Measurements from ENCODE around the gene TCL1B.

Gene TCL1B

DNA sequence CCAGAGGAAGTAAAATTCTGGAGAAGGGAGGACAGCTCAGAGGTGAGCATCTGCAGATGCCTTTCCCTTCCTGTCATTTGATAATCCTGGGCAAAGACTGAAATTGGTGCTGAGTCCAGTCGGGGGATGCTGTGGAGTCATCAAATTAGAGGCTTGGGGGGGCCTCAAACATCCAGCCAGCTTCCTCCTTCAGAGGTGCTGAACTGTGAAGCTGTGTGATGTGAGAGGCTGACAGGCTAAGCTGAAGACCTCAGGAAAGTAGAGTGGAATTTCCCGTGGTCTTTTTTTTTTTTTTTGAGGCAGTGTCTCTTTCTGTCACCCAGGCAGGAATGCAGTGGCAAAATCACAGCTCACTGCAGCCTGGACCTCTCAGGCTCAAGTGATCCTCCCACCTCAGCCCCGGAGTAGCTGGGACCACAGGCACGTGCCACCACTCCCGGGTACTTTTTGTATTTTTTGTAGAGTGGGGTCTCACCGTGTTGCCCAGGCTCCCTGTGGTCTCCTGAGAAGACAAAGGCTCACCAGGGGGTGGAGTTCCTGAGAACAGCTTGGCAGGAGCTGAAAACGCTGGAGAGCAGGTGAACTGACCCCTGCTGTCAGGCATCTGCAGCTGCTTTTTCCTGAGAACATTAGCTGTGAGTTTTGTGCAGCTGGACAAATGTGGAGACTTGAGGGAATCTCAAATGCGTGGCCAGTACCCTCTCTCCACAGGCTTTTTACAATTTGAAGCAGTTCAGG, 6.1 kb upstream of the TCL1B start:
- in situ Hi-C loops (cut with MboI; ENCODE audit: low sequenced_read_pairs): no loop called here
- Histone ChIP-seq H3K9me3 (no peaks in the 10 kb centered on the region), H3K4me1 (peaks cover 10% of the 10 kb centered on the region), H3K4me3 (no peak overlapping the region), H3K36me3 (replicated peaks) (no peaks in the 10 kb centered on the region), H3K27me3 (ENCODE audit: low read depth) (no peaks in the 10 kb centered on the region)
- DNase-seq (ENCODE audit: low spot score in 2 of 2): peak in 1 of 2 experiments; percentile 51

- in situ Hi-C loops (cut with MboI; ENCODE audit: low sequenced_read_pairs): no loop called here
- peaks cover 10% of the 10 kb centered on the region for H3K4me1 ChIP-seq
- no peaks in the 10 kb centered on the region for H3K27me3 ChIP-seq (ENCODE audit: low read depth)
- no peaks in the 10 kb centered on the region for H3K9me3 ChIP-seq
- H3K36me3 ChIP-seq (replicated peaks): no peaks in the 10 kb centered on the region
- no peak overlapping the region for H3K4me3 ChIP-seq
- no peak for DNase-seq (ENCODE audit: low spot score in 2 of 2)
Observed at GRCh38 chr14:95681153-95681552, 5.1 kb upstream of the TCL1B start.

DNA sequence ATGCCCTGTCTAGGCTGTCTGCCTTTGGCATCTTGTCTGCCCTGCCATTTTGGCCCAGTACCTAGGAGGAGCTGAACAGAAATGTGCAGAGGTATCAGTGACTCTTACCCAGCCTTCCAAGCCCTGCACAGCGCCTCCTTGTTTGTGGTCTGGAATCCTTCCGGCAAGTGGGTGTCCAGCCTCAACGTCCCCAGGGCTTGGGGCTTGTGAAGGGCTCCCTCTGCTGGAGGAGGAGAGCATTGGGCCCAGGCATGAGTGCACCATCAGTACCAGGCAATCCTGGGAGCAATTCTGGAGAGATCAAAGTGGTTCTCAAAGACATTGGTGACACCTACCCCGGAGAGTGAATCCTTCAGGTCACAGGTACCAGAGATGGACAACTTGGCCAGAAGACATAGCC, 2.4 kb upstream of the TCL1B start:
- DNase-seq (ENCODE audit: low spot score in 2 of 2): peak; percentile 19 to 65
- Histone ChIP-seq H3K9me3 (no peaks in the 10 kb centered on the region), H3K4me1 (peaks cover 3% of the 10 kb centered on the region; the same call in 1 of the 2 replicates), H3K4me3 (no peak overlapping the region), H3K27me3 (ENCODE audit: low read depth) (no peaks in the 10 kb centered on the region), H3K36me3 (replicated peaks) (no peaks in the 10 kb centered on the region)
- in situ Hi-C loops (cut with MboI; ENCODE audit: low sequenced_read_pairs): no loop called here

- in situ Hi-C loops (cut with MboI; ENCODE audit: low sequenced_read_pairs): no loop called here
- H3K4me1 ChIP-seq: peaks cover 3% of the 10 kb centered on the region; the same call in 1 of the 2 replicates
- H3K9me3 ChIP-seq: no peaks in the 10 kb centered on the region
- H3K36me3 ChIP-seq (replicated peaks): no peaks in the 10 kb centered on the region
- H3K4me3 ChIP-seq: no peak overlapping the region
- no peak for DNase-seq (ENCODE audit: low spot score in 2 of 2)
- H3K27me3 ChIP-seq (ENCODE audit: low read depth): no peaks in the 10 kb centered on the region
Observed at GRCh38 chr14:95686935-95687334, 709 bp downstream of the TCL1B start.

- DNase-seq (ENCODE audit: low spot score in 2 of 2): no peak
- H3K4me3 ChIP-seq: no peak overlapping the region
- H3K36me3 ChIP-seq (replicated peaks): no peaks in the 10 kb centered on the region
- in situ Hi-C loops (cut with MboI; ENCODE audit: low sequenced_read_pairs): no loop called here
- no peaks in the 10 kb centered on the region for H3K27me3 ChIP-seq (ENCODE audit: low read depth)
- no peaks in the 10 kb centered on the region for H3K9me3 ChIP-seq
- H3K4me1 ChIP-seq: no peaks in the 10 kb centered on the region
Observed at GRCh38 chr14:95689441-95689840, 3.2 kb downstream of the TCL1B start.

DNA sequence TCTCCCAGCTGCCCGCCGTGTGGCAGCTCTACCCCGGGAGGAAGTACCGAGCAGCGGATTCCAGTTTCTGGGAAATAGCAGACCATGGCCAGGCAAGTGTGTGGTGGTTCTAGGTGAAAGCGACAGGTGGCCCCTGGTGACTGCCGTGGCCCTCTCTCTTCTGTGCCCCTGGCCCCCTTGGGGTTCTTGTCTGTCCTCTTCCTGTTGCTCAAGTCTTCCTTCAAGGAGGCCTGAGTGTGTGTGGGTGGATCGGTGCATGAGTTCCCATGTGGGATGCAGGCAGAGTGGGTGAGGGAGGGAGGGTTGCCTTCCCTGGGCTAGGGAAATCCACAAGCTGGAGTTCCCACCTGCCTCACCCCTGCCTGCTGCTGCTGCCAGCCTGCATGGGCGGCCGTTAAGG, 4.6 kb downstream of the TCL1B start:
- no peak overlapping the region for H3K4me3 ChIP-seq
- in situ Hi-C loops (cut with MboI; ENCODE audit: low sequenced_read_pairs): no loop called here
- no peaks in the 10 kb centered on the region for H3K27me3 ChIP-seq (ENCODE audit: low read depth)

GRCh38 chr14:95691591-95691990, 5.4 kb downstream of the TCL1B start:
- Histone ChIP-seq H3K9me3 (no peaks in the 10 kb centered on the region), H3K27me3 (ENCODE audit: low read depth) (no peaks in the 10 kb centered on the region), H3K4me3 (no peak overlapping the region), H3K36me3 (replicated peaks) (no peaks in the 10 kb centered on the region), H3K4me1 (no peaks in the 10 kb centered on the region)
- in situ Hi-C loops (cut with MboI; ENCODE audit: low sequenced_read_pairs): no loop called here
- no peak for DNase-seq (ENCODE audit: low spot score in 2 of 2)

More for the DNA sequence above, 4.6 kb downstream of the TCL1B start:
- Histone ChIP-seq H3K4me1 (no peaks in the 10 kb centered on the region), H3K36me3 (replicated peaks) (no peaks in the 10 kb centered on the region), H3K9me3 (no peaks in the 10 kb centered on the region)
- DNase-seq (ENCODE audit: low spot score in 2 of 2): no peak

DNA sequence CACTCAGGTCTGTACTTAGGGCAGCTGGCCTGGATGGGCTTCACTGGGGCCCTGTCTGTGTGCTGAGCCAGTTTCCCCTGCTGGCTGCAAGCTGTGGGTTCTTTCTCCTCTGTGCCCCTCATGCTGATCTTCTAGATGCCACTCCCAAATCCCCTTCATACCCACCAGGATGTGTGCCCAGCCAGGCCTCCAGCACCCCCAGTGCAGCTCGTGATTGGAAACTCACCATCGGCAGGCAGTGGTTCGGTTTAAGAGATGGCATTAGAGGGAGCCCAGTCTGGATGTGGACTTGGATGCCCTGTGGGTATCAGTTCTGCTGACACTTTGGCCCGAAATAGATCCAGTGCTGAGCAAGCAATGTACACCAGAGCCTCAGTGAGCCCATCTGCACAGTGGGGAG, 5.9 kb downstream of the TCL1B start:
- Histone ChIP-seq H3K4me1 (no peaks in the 10 kb centered on the region), H3K27me3 (ENCODE audit: low read depth) (no peaks in the 10 kb centered on the region), H3K4me3 (no peak overlapping the region), H3K36me3 (replicated peaks) (no peaks in the 10 kb centered on the region), H3K9me3 (no peaks in the 10 kb centered on the region)
- in situ Hi-C loops (cut with MboI; ENCODE audit: low sequenced_read_pairs): no loop called here
- DNase-seq (ENCODE audit: low spot score in 2 of 2): no peak

DNA sequence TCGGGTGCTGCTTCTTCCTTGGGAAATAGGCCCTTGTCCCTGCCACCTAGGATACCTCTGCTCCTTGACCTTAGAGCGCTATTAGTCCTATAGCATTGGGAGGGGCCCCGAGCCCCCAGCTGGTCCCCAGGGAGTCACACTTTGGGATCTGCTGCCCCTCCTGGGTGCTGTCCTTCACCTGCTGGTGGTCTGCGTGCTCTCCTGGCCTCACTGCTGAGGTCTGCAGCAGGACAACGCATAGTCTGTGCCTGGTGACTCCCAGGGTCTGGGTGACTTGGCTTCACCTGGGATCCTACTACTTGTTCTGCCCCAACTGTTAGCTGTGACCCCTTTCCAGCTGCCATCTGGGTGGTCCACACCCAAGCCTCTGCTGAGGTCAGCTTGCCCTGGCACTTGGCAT, 8.8 kb downstream of the TCL1B start:
- H3K36me3 ChIP-seq (replicated peaks): no peaks in the 10 kb centered on the region
- in situ Hi-C loops (cut with MboI; ENCODE audit: low sequenced_read_pairs): no loop called here
- no peaks in the 10 kb centered on the region for H3K9me3 ChIP-seq
- no peaks in the 10 kb centered on the region for H3K27me3 ChIP-seq (ENCODE audit: low read depth)
- peaks cover 5% of the 10 kb centered on the region for H3K4me1 ChIP-seq
- DNase-seq (ENCODE audit: low spot score in 2 of 2): no peak
- no peak overlapping the region for H3K4me3 ChIP-seq

DNA sequence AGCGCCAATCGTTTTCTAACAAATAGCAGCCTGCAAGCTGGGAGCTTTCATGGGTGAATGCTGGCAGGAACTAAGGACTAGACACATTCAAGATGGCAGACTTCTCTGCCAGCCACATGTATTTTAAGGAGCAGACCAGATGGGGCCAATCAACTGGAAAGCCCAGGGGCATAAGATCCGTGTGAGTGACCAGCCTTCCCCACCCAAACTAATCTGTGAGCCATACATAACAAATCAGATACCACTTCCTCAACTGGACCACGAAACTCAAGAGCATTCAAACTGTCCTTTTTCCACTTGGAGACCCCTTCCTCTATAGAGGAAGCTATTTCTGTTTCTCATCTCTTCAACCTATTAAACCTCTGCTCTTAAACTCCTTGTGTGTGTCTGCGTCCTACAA, 9.7 kb downstream of the TCL1B start:
- no peak overlapping the region for H3K4me3 ChIP-seq
- no peaks in the 10 kb centered on the region for H3K36me3 ChIP-seq (replicated peaks)
- in situ Hi-C loops (cut with MboI; ENCODE audit: low sequenced_read_pairs): no loop called here
- H3K9me3 ChIP-seq: no peaks in the 10 kb centered on the region
- no peak for DNase-seq (ENCODE audit: low spot score in 2 of 2)
- H3K4me1 ChIP-seq: peaks cover 13% of the 10 kb centered on the region
- no peaks in the 10 kb centered on the region for H3K27me3 ChIP-seq (ENCODE audit: low read depth)

- Histone ChIP-seq H3K9me3 (no peaks in the 10 kb centered on the region), H3K4me3 (no peak overlapping the region), H3K27me3 (ENCODE audit: low read depth) (no peaks in the 10 kb centered on the region), H3K36me3 (replicated peaks) (no peaks in the 10 kb centered on the region), H3K4me1 (peaks cover 21% of the 10 kb centered on the region)
- no peak for DNase-seq (ENCODE audit: low spot score in 2 of 2)
- in situ Hi-C loops (cut with MboI; ENCODE audit: low sequenced_read_pairs): no loop called here
Observed at GRCh38 chr14:95696741-95697140, 10.5 kb downstream of the TCL1B start.

GRCh38 chr14:95697764-95698163, 11.5 kb downstream of the TCL1B start:
- no peaks in the 10 kb centered on the region for H3K36me3 ChIP-seq (replicated peaks)
- H3K4me1 ChIP-seq: peaks cover 27% of the 10 kb centered on the region
- no peaks in the 10 kb centered on the region for H3K27me3 ChIP-seq (ENCODE audit: low read depth)
- no peak for DNase-seq (ENCODE audit: low spot score in 2 of 2)
- H3K4me3 ChIP-seq: no peak overlapping the region
- in situ Hi-C loops (cut with MboI; ENCODE audit: low sequenced_read_pairs): no loop called here
- no peaks in the 10 kb centered on the region for H3K9me3 ChIP-seq

- Histone ChIP-seq H3K36me3 (replicated peaks) (no peaks in the 10 kb centered on the region), H3K27me3 (ENCODE audit: low read depth) (no peaks in the 10 kb centered on the region), H3K4me1 (peaks cover 27% of the 10 kb centered on the region), H3K4me3 (no peak overlapping the region), H3K9me3 (no peaks in the 10 kb centered on the region)
- in situ Hi-C loops (cut with MboI; ENCODE audit: low sequenced_read_pairs): no loop called here
- DNase-seq (ENCODE audit: low spot score in 2 of 2): no peak
Observed at GRCh38 chr14:95698287-95698686, 12.1 kb downstream of the TCL1B start.

DNA sequence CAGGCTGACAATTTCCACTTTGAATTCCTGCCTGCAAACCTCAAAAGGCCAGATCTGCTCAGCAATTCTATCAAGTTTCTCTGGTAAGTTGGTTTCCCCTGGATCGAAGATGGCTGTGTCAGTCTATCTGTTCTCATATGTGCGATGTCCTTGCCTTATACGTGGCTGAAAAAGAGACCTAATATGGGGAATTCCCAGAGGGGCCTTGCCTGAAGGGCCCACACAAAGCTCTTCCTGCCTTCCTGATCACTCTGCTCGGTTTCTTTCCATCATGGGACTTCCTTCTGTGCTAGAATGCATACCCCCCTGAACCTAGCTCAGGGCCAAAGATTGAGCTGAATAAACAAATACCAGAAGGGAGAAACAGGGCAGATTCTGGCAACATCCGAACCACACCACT, 13.2 kb downstream of the TCL1B start:
- peaks cover 27% of the 10 kb centered on the region for H3K4me1 ChIP-seq
- H3K36me3 ChIP-seq (replicated peaks): no peaks in the 10 kb centered on the region
- in situ Hi-C loops (cut with MboI; ENCODE audit: low sequenced_read_pairs): no loop called here
- H3K9me3 ChIP-seq: no peaks in the 10 kb centered on the region
- H3K27me3 ChIP-seq (ENCODE audit: low read depth): peaks cover 8% of the 10 kb centered on the region
- DNase-seq (ENCODE audit: low spot score in 2 of 2): no peak
- H3K4me3 ChIP-seq: no peak overlapping the region
